ENCODE measurements around the gene ASCC3. TPM values are rescaled to one million over a fixed set of nuclear protein-coding genes. Genes with fewer than 3 reads are reported as not detected.

ASCC3 gene
- total RNA-seq, 4 donors from 2014 or later = 20.5 to 33.9 (median 26.9) TPM

GRCh38 chr6:100485268-100485667 is 395.9 kb downstream of the ASCC3 start:
- Histone ChIP-seq H3K4me3 (no peak overlapping the region), H3K4me1 (no peaks in the 10 kb centered on the region), H3K36me3 (no peaks in the 10 kb centered on the region), H3K27ac (no peak overlapping the region), H3K9me3 (no peaks in the 10 kb centered on the region), H3K27me3 (no peaks in the 10 kb centered on the region)
- DNase-seq (ENCODE audit: low spot score in 2 of 2) = no peak
- TF ChIP-seq, protein P1, sequence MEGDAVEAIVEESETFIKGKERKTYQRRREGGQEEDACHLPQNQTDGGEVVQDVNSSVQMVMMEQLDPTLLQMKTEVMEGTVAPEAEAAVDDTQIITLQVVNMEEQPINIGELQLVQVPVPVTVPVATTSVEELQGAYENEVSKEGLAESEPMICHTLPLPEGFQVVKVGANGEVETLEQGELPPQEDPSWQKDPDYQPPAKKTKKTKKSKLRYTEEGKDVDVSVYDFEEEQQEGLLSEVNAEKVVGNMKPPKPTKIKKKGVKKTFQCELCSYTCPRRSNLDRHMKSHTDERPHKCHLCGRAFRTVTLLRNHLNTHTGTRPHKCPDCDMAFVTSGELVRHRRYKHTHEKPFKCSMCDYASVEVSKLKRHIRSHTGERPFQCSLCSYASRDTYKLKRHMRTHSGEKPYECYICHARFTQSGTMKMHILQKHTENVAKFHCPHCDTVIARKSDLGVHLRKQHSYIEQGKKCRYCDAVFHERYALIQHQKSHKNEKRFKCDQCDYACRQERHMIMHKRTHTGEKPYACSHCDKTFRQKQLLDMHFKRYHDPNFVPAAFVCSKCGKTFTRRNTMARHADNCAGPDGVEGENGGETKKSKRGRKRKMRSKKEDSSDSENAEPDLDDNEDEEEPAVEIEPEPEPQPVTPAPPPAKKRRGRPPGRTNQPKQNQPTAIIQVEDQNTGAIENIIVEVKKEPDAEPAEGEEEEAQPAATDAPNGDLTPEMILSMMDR (IDR thresholded peaks at IDR 0.05) = no peak
- no peak for TF ChIP-seq POLR2A (IDR thresholded peaks at IDR 0.05)
- no peak for TF ChIP-seq EP300 (IDR thresholded peaks at IDR 0.05)

GRCh38 chr6:100484474-100484873 is 396.7 kb downstream of the ASCC3 start:
- no peaks in the 10 kb centered on the region for H3K36me3 ChIP-seq
- no peak for DNase-seq (ENCODE audit: low spot score in 2 of 2)
- H3K27ac ChIP-seq = no peak overlapping the region
- no peaks in the 10 kb centered on the region for H3K27me3 ChIP-seq
- no peaks in the 10 kb centered on the region for H3K9me3 ChIP-seq
- H3K4me1 ChIP-seq = no peaks in the 10 kb centered on the region
- WGBS, 2 donors = 71 to 79% methylated on average over 5 of the region's 5 CpGs
- H3K4me3 ChIP-seq = no peak overlapping the region
- TF ChIP-seq POLR2A (IDR thresholded peaks at IDR 0.05) (no peak), EP300 (IDR thresholded peaks at IDR 0.05) (no peak)
- TF ChIP-seq, protein P1 (IDR thresholded peaks at IDR 0.05) = no peak

GRCh38 chr6:100482698-100483097 is 398.4 kb downstream of the ASCC3 start:
- H3K9me3 ChIP-seq = no peaks in the 10 kb centered on the region
- no peaks in the 10 kb centered on the region for H3K27me3 ChIP-seq
- no peak for DNase-seq (ENCODE audit: low spot score in 2 of 2)
- no peak overlapping the region for H3K4me3 ChIP-seq
- no peak for TF ChIP-seq POLR2A (IDR thresholded peaks at IDR 0.05)
- no peak for TF ChIP-seq EP300 (IDR thresholded peaks at IDR 0.05)
- TF ChIP-seq, protein P1 (IDR thresholded peaks at IDR 0.05) = no peak
- no peaks in the 10 kb centered on the region for H3K36me3 ChIP-seq
- H3K4me1 ChIP-seq = peaks cover 0 to 6% (median 0%) of the 10 kb centered on the region in 4 donors
- no peak overlapping the region for H3K27ac ChIP-seq
- 75 to 80% methylated on average over 2 of the region's 2 CpGs for WGBS, 2 donors

- 67 to 80% methylated on average over 3 of the region's 3 CpGs for WGBS, 2 donors
- Histone ChIP-seq H3K9me3 (no peaks in the 10 kb centered on the region), H3K4me3 (no peak overlapping the region), H3K27me3 (peaks cover 0 to 10% of the 10 kb centered on the region in 2 donors), H3K27ac (no peak overlapping the region), H3K4me1 (peaks cover 0 to 6% (median 0%) of the 10 kb centered on the region in 4 donors), H3K36me3 (no peaks in the 10 kb centered on the region)
- TF ChIP-seq EP300 (IDR thresholded peaks at IDR 0.05) = no peak
- TF ChIP-seq, protein P1 (IDR thresholded peaks at IDR 0.05) = peak; percentile 55 to 72 (median 64)
- DNase-seq (ENCODE audit: low spot score in 2 of 2) = peak in 1 of 2 donors; percentile 30
Measured at GRCh38 chr6:100479179-100480035, 401.7 kb downstream of the ASCC3 start.

DNA sequence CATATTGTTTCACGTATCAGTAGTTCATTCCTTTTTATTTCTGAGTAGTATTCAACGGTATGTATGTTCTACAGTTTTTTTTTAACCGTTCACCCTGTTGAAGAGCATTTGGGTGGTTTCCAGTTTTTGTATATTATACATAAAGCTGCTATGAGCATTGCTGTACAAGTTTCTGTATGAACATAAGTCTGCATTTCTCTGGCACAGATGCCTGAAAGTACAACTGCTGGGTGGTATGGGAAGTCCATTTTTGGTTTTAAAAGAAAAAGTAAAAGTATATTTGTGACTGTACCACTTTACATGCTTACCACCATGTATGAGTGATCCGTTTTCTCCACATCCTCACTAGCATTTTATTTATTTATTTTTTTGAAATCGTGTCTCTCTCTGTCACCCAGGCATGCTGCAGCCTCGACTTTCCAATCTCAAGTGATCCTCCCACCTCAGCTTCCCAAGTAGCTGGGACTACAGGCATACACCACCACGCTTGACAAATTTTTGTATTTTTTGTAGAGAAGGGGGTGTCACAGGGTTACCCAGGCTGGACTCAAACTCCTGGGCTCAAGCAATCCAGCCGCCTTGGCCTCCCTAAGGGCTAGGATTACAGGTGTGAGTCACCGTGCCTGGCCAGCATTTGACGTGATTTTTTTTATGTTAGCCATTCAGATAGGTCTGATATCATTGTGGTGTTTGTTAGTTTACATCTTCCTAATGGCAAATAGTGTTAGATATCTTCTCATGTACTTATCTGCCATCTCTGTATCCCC is 405.4 kb downstream of the ASCC3 start:
- WGBS, 2 donors = 79 to 85% methylated on average over 10 of the region's 10 CpGs
- Histone ChIP-seq H3K27me3 (peaks cover 0 to 45% of the 10 kb centered on the region in 2 donors), H3K36me3 (no peaks in the 10 kb centered on the region), H3K4me3 (no peak overlapping the region), H3K9me3 (no peaks in the 10 kb centered on the region), H3K27ac (no peak overlapping the region), H3K4me1 (peaks cover 0 to 6% (median 0%) of the 10 kb centered on the region in 4 donors)
- TF ChIP-seq EP300 (IDR thresholded peaks at IDR 0.05) (no peak), POLR2A (IDR thresholded peaks at IDR 0.05) (no peak)
- TF ChIP-seq, protein P1 (IDR thresholded peaks at IDR 0.05) = no peak
- no peak for DNase-seq (ENCODE audit: low spot score in 2 of 2)

Data from tibial nerve (tissue), 4 donors.